Natural killer cell treated with Interleukin-12 subunit alpha and Interleukin-12 subunit beta and Interleukin-15 and Interleukin-18, amount 100 ng/mL, for 72 hours (primary cell): ENCODE measurements around the gene SLC24A3. TPM values are rescaled to one million over a fixed set of nuclear protein-coding genes. Genes with fewer than 3 reads are reported as not detected.

Experiments used
- ATAC-seq, 2 donors: fragments of 150-1000 bp; cut with Tn5 transposase in 1 of 2; sonication (Bioruptor Pico), chemical (Tn5 transposase) in 1 of 2; 2 replicates each; pipeline ENCODE4 v1.10.0; 2021
- DNase-seq: peaks from one replicate; pipeline ENCODE4 v3.0.0; 2022; ENCODE audit warnings: low spot score
- H3K27ac Mint-ChIP-seq, 2 donors: 1 replicate in 1 of 2; 2 replicates in 1 of 2; pipeline ENCODE4 v1.8.0; 2022; ENCODE audit warnings: mixed read lengths in 2 of 2, mild to moderate bottlenecking in 1 of 2, moderate library complexity in 1 of 2
- H3K27me3 Mint-ChIP-seq, 2 donors: 1 replicate in 1 of 2; 2 replicates in 1 of 2; pipeline ENCODE4 v1.8.0; 2022; ENCODE audit warnings: mixed read lengths in 2 of 2
- H3K36me3 Mint-ChIP-seq: one replicate; pipeline ENCODE4 v1.8.0; 2022; ENCODE audit warnings: mixed read lengths
- H3K4me1 Mint-ChIP-seq, 2 donors: 1 replicate in 1 of 2; 2 replicates in 1 of 2; pipeline ENCODE4 v1.8.0; 2022; ENCODE audit warnings: low read depth in 2 of 2, mixed read lengths in 2 of 2, mild to moderate bottlenecking in 1 of 2
- H3K4me3 Mint-ChIP-seq: one replicate; pipeline ENCODE4 v1.8.0; 2022; ENCODE audit warnings: mixed read lengths
- H3K9me3 Mint-ChIP-seq: 2 replicates; pipeline ENCODE4 v1.8.0; 2022; ENCODE audit warnings: mixed read lengths
- total RNA-seq, 2 donors: library from RNA; stranded (reverse); gene quantifications; one replicate each; pipeline ENCODE4 v1.2.3, GENCODE V29; 2022

The SLC24A3 gene
- total RNA-seq, 2 donors from 2014 or later = 1.4 TPM; not detected in 1

DNA sequence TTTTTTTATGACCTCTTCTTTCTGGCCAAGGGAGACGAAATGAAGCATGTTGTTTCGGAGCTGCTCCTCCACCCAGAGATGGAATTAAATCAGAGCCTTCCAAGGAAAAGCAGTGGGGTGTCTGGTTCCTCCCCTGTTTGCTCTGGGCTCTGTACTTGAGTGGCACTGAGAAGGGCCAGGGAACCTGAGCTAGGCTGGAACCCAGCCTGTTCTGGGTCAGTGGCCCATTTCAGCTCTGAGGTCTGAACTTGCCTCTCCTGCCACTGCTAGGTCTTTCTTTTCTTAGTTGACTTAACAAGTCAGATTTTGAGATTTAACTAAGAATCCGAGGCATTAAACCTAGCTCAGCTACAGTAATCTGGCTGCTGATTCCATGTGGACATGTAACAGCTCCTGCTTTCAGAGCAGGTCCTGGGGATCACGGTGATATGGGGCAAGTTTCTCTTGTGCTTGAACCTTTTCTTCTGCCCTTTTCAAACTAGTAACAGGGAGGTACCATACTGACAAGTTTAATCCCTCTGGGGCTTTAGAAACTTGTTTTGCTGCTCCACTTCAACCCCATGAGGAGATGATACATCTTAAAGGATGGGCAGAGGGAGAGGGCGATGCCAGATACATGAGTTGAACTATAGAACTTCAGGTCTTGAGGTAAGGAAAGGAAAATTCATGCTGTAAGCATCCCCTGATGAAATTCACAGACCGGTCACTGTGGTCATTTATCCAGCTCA lies 101.1 kb downstream of the SLC24A3 start:
- ATAC-seq (no peak), DNase-seq (no peak)
- no peak overlapping the region for H3K27ac Mint-ChIP-seq
- H3K9me3 Mint-ChIP-seq = no peaks in the 10 kb centered on the region
- H3K36me3 Mint-ChIP-seq = no peaks in the 10 kb centered on the region
- no peak overlapping the region for H3K4me3 Mint-ChIP-seq
- H3K4me1 Mint-ChIP-seq = peaks cover 28 to 37% of the 10 kb centered on the region in 2 donors
- no peaks in the 10 kb centered on the region for H3K27me3 Mint-ChIP-seq

DNA sequence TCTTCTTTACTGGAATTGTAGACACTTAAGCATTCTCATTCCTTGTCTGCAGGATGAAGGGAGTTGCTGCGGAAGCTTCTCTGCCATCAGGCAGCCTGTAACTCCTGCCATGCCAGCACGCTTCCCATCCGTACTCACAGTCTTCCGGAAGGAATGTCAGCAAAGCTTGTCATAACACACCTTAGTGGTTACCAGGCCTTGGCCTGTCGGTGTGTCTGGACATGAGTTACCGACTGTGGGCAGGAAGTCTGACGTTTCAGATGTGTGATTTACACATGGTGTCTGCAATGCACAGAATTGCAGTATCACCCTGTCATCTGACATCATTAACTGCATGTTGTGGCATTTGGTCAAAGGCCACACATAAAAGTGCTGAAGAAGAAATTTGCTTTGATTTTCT lies 102.2 kb downstream of the SLC24A3 start:
- H3K27ac Mint-ChIP-seq = peak overlapping the region; percentile 60 to 78
- DNase-seq (no peak), ATAC-seq (peak; percentile 79 to 85)
- H3K4me1 Mint-ChIP-seq = peaks cover 29 to 43% of the 10 kb centered on the region in 2 donors
- peak overlapping the region; percentile 26 for H3K4me3 Mint-ChIP-seq
- H3K9me3 Mint-ChIP-seq = no peaks in the 10 kb centered on the region
- H3K27me3 Mint-ChIP-seq = peaks cover 0 to under 1% of the 10 kb centered on the region in 2 donors
- no peaks in the 10 kb centered on the region for H3K36me3 Mint-ChIP-seq

DNA sequence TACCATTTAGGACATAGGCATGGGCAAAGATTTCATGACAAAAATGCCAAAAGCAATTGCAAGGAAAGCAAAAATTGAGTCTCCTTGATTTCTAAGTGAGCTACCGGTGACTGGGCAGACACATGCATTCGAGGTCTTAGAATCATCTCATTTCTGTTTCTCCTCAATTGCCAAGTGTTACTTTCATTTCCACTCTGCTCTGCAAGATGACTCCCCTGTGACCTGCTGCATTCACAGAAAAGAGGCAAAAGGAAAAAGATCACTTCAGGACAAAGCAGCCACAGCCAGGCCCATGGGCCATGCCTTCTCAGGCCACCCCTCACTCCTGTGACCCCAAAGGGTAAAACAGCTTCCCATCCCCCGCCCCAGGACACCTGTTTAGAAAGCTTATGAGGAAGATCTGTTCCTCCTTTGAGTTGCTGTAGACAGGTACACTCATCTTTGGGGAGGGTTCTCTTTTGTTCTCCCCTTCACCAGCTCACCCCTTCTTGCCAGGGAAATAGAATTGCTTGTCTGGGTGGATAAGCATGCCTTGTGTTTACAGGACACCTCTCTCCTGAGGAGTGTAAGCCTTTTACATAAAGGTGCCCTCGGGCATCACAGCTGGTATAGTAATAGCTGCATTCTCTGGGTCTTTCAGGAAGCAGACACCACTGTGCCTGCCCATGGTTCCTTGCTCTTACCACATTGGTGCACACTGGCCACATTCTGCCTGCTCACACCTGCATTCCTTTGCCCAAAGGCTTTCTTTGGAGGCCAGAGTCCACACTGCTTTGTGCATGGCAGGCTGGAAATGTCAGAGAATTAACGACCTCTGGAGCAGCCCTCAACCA lies 105.0 kb downstream of the SLC24A3 start:
- peak overlapping the region in 1 of 2 donors; percentile 56 for H3K27ac Mint-ChIP-seq
- DNase-seq (no peak), ATAC-seq (peak; percentile 77 to 82)
- peaks cover 0 to 9% of the 10 kb centered on the region in 2 donors for H3K27me3 Mint-ChIP-seq
- H3K36me3 Mint-ChIP-seq = no peaks in the 10 kb centered on the region
- H3K4me1 Mint-ChIP-seq = peaks cover 29 to 43% of the 10 kb centered on the region in 2 donors
- H3K4me3 Mint-ChIP-seq = peak overlapping the region; percentile 18
- no peaks in the 10 kb centered on the region for H3K9me3 Mint-ChIP-seq

DNA sequence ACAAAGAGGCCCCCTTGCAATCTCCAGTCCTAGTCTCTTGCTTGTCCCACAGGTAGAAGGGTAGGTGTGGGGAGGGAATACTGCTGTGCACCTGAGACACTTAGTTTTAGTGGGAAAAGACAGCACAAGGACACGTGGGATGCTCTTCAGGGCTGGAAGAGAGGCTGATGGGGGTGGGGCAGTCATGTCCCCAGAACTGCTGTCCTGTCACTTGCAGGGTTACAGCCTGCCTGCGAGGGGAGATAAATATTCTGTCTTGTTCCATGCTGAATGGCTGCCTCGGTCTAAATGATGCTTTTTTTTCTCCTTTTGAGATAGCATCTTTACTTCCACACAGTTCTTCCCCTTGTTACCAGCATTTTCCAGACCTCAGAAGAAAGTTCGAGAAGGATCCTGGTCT lies 106.2 kb downstream of the SLC24A3 start:
- no peaks in the 10 kb centered on the region for H3K9me3 Mint-ChIP-seq

DNA sequence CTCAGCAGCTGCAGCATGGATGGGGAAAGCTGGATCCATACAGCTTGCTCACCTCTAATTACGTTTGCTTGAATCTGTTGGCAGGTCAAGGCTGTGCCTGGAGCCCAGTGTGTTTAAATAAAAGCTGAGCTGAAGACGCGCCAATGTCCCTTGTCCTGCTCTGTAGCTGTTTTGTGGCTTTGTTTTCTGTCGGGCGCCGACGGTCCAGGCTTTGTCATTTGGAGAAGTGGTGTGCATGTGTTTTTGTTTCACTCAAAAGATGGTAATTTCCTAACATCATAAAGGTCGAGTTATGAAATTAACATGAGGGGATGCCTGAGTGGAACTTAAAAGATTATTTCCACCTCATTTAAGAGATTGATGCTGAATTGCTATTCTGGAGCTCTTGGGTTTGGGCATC lies 107.6 kb downstream of the SLC24A3 start:
- Mint-ChIP-seq H3K9me3 (no peaks in the 10 kb centered on the region), H3K4me3 (no peak overlapping the region), H3K4me1 (peaks cover 23 to 37% of the 10 kb centered on the region in 2 donors), H3K27me3 (peaks cover 0 to 15% of the 10 kb centered on the region in 2 donors), H3K36me3 (no peaks in the 10 kb centered on the region), H3K27ac (no peak overlapping the region)
- no peak for DNase-seq
- ATAC-seq = no peak

More for the DNA sequence above, 106.2 kb downstream of the SLC24A3 start:
- Mint-ChIP-seq H3K4me1 (peaks cover 29 to 43% of the 10 kb centered on the region in 2 donors), H3K4me3 (no peak overlapping the region), H3K27ac (no peak overlapping the region), H3K27me3 (peaks cover 0 to 9% of the 10 kb centered on the region in 2 donors), H3K36me3 (no peaks in the 10 kb centered on the region)
- ATAC-seq (no peak), DNase-seq (no peak)

DNA sequence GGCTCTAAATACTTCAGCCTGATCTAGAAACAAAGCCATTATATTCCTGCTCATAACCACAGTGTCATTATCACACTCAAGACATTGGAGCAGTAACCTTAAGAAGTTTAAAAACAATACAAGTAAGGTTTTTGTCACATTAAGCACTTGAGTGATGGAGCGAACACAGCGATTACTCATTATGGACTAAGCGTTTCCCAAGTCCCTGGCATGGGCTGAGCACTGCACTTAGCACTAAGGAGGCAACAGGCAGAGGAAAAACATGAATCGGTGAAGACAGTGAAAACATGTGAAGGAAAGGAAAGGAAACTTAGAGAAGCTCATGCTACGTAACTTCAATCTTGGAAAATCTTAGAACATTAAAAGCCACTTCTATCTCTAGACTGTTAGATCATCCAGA lies 108.7 kb downstream of the SLC24A3 start:
- peaks cover 0 to 15% of the 10 kb centered on the region in 2 donors for H3K27me3 Mint-ChIP-seq
- ATAC-seq (no peak), DNase-seq (no peak)
- no peak overlapping the region for H3K27ac Mint-ChIP-seq
- H3K4me3 Mint-ChIP-seq = no peak overlapping the region
- H3K36me3 Mint-ChIP-seq = no peaks in the 10 kb centered on the region
- peaks cover 17 to 25% of the 10 kb centered on the region in 2 donors for H3K4me1 Mint-ChIP-seq
- no peaks in the 10 kb centered on the region for H3K9me3 Mint-ChIP-seq

DNA sequence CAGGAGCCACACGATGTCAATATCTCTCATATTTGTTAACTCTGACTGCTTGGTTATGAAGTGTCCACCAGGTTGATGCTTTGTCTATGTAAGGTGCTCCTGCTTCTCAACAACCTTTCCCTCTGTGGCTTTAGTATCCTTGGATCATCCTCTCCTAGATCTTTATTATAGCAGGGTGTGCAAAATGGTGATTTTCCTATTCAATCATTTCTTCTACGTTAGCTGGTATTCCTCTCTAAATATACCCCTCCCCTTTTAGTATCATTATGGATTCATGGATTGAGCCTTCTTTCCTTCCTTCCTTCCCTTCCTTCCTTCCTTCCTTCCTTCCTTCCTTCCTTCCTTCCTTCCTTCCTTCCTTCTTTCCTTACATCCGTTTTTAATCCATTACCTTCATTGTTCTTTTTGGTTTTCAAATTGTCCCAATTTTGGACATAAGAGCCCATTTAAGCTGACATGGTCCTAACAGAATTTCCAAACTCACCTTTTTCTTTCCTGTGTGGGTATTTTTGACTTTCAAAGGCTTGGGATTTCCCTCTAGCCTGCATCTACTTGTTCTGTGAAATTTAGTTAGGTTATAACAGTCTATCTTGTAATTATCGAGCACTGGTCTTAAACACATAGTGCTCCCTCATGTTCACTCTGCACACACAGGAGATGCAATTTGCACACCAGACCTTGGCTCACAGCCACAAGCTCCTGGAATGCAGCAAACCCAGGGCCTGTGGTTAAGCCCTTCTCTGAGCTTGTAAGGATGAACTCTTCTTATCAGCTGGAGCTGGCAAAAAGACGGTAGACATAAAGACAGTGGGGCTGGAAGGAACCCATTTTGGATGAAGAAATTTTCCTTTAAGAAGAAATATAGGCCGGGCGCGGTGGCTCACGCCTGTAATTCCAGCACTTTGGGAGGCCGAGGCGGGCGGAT lies 109.9 kb downstream of the SLC24A3 start:
- DNase-seq (no peak), ATAC-seq (no peak)
- Mint-ChIP-seq H3K27me3 (peaks cover 0 to 16% of the 10 kb centered on the region in 2 donors), H3K4me1 (peaks cover 12 to 19% of the 10 kb centered on the region in 2 donors), H3K4me3 (no peak overlapping the region), H3K36me3 (no peaks in the 10 kb centered on the region), H3K9me3 (no peaks in the 10 kb centered on the region), H3K27ac (no peak overlapping the region)

DNA sequence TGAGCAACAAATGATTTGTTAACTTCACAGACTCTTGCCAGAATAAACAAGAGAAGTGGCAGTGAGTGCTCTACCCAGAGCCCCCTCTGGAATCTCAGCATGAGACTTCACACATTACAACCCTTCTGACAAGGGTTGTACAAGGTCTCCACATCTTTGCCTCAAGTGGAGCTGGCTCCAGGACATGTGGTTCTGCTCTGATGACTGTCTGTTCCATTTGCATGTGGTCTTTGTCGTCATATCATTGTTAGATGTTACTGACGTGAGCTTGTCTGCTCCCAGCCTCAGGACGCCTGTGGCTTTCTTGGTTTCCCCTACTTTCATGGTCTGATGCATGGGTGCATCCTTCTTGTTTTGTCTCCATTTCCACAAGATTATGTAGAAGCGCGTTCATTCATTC lies 115.0 kb downstream of the SLC24A3 start:
- Mint-ChIP-seq H3K36me3 (no peaks in the 10 kb centered on the region), H3K27me3 (peaks cover 21 to 37% of the 10 kb centered on the region in 2 donors), H3K27ac (no peak overlapping the region), H3K4me3 (no peak overlapping the region), H3K9me3 (no peaks in the 10 kb centered on the region), H3K4me1 (peaks cover 4 to 10% of the 10 kb centered on the region in 2 donors)
- DNase-seq (no peak), ATAC-seq (peak in 1 of 2 donors; percentile 69)

DNA sequence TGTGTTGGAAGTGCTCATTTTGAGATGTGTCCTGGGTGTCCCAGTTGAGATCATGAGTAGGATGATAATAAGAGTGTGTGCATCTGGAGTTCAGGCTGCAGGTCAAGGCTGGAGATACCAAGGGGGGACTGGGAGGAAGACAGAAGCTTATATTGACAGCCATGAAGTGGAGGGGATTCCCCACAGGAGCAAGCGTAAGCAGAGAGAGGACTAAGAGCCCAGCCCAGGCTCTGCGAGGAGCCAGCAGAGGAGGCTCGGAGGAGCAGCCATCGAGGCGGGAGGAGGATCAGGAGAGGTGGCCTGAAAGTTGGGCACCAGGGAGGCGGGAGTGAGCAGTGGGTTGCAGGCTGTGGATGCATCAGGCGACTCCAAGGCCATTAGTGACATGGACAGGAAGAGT lies 116.2 kb downstream of the SLC24A3 start:
- peaks cover 4 to 10% of the 10 kb centered on the region in 2 donors for H3K4me1 Mint-ChIP-seq
- peaks cover 22 to 44% of the 10 kb centered on the region in 2 donors for H3K27me3 Mint-ChIP-seq
- ATAC-seq = no peak
- H3K9me3 Mint-ChIP-seq = no peaks in the 10 kb centered on the region
- no peak overlapping the region for H3K4me3 Mint-ChIP-seq
- H3K27ac Mint-ChIP-seq = no peak overlapping the region
- no peaks in the 10 kb centered on the region for H3K36me3 Mint-ChIP-seq
- no peak for DNase-seq

DNA sequence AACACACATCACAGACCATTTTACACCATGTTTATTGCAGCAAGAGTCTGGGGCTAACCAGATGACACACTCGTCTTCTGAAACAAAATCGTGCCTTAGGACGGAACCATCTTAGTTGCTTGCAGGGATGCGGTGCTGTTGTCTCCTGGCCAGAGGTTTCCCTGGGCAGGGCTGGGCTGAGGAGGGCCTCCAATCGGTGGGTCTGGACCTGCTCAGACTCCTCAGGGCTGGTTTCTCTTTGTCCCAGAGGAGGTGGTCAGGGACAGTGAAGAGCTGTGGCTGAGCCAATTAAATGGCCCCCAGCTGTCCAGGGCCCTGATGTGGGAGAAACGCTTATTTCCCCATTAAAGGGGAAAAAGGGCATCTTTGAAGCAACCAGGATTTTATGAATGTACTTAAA lies 117.6 kb downstream of the SLC24A3 start:
- H3K36me3 Mint-ChIP-seq = no peaks in the 10 kb centered on the region
- peaks cover 4 to 10% of the 10 kb centered on the region in 2 donors for H3K4me1 Mint-ChIP-seq
- no peak overlapping the region for H3K27ac Mint-ChIP-seq
- peaks cover 25 to 39% of the 10 kb centered on the region in 2 donors for H3K27me3 Mint-ChIP-seq
- no peak for DNase-seq
- ATAC-seq = no peak
- no peaks in the 10 kb centered on the region for H3K9me3 Mint-ChIP-seq
- H3K4me3 Mint-ChIP-seq = no peak overlapping the region

DNA sequence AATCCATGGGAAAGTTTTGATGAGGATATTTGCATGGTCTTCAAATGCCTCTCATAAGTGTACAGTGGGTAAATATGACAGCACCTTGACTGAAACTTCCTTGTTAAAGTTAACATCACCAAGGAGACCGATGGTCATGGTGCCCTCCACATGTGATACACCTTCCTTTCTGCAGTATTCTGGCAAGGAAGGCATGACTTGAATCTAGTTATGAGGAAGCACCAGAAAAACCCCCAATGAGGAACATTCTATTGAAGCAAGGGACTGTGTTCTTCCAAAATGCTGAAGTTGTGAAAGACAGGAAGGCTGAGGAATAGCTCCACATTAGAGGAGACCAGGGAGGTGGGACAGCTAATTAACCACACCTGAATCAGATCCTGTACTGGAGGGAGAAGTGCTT lies 118.3 kb downstream of the SLC24A3 start:
- no peaks in the 10 kb centered on the region for H3K9me3 Mint-ChIP-seq
- ATAC-seq = no peak
- peaks cover 4 to 10% of the 10 kb centered on the region in 2 donors for H3K4me1 Mint-ChIP-seq
- no peak for DNase-seq
- peaks cover 25 to 39% of the 10 kb centered on the region in 2 donors for H3K27me3 Mint-ChIP-seq
- H3K36me3 Mint-ChIP-seq = no peaks in the 10 kb centered on the region
- H3K27ac Mint-ChIP-seq = no peak overlapping the region
- H3K4me3 Mint-ChIP-seq = no peak overlapping the region

DNA sequence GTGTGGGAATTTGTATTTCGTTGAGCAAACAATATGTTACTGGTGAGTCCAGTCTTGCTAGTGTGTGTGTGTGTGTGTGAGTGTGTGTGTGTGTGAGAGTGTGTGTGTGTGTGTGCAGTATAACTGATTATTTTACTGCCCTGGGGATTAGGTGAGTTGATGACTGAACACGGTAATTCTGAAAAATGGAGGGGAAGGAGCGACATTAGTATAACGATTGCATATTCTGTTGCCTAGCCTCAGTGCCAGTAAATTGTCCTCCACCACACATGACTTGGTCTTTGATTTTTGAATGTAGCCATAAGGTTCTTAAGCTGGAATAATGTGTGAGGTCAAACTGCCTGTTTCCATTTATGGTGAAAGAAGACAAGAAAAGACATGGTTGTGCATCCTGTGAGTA lies 121.1 kb downstream of the SLC24A3 start:
- DNase-seq (no peak), ATAC-seq (no peak)
- Mint-ChIP-seq H3K27ac (no peak overlapping the region), H3K4me3 (no peak overlapping the region), H3K4me1 (peaks cover 0 to 7% of the 10 kb centered on the region in 2 donors), H3K36me3 (no peaks in the 10 kb centered on the region), H3K27me3 (peaks cover 15 to 27% of the 10 kb centered on the region in 2 donors), H3K9me3 (no peaks in the 10 kb centered on the region)

DNA sequence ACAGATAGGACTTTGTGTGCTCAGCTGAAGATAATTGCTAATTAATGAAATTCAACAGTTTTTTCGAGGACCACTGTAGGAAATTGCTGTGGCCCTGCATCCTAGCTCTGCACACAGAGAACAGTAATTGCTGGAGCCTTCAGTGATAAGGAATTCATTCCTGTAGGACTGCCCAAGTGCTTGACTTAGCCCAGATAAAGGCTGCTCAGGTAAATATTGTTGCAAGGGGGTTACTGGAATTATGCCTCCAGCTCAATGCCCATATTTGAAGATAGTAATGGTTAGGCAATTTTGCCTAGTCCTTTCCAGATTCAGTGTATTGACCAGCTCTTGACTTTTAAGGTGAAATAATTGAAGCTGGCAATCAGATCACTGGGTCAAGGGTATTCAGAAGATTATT lies 122.9 kb downstream of the SLC24A3 start:
- ATAC-seq (no peak), DNase-seq (no peak)
- H3K4me1 Mint-ChIP-seq = peaks cover 0 to 4% of the 10 kb centered on the region in 2 donors
- peaks cover 15 to 24% of the 10 kb centered on the region in 2 donors for H3K27me3 Mint-ChIP-seq
- H3K27ac Mint-ChIP-seq = no peak overlapping the region
- H3K36me3 Mint-ChIP-seq = no peaks in the 10 kb centered on the region
- H3K9me3 Mint-ChIP-seq = no peaks in the 10 kb centered on the region
- H3K4me3 Mint-ChIP-seq = no peak overlapping the region
